ENCODE data around the gene CCDC177.

DNA sequence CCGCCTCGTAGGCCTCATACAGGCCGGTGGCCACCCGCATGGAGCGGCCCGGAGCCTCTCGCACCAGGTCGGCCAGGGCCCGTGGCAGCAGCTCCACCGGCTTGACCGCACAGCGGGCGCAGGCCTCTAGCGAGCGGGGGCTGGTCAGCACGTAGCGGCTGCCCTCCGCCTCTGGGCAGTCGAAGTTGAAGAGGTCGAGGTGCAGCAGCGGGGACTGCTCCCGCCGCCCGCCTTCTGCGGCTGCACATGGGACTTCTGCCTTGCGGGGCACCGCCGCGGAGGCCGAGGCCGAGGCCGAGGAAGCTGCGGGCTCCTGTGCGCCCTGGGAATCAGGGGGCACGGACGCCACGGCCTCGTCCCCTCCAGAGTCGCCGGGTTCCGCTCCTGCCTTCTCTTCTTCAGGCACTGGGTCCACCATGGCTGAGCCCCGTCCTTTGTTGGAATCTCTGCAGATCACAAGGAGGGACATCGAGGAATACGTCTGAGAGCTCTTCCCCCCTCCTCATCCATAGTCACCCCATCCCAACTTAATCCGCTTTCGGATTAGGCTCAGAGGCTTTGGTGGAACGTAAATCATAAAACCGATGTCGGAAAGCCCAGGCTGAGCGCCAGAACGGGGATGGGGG is 1.4 kb downstream of the CCDC177 start:
- TF ChIP-seq, protein P1, sequence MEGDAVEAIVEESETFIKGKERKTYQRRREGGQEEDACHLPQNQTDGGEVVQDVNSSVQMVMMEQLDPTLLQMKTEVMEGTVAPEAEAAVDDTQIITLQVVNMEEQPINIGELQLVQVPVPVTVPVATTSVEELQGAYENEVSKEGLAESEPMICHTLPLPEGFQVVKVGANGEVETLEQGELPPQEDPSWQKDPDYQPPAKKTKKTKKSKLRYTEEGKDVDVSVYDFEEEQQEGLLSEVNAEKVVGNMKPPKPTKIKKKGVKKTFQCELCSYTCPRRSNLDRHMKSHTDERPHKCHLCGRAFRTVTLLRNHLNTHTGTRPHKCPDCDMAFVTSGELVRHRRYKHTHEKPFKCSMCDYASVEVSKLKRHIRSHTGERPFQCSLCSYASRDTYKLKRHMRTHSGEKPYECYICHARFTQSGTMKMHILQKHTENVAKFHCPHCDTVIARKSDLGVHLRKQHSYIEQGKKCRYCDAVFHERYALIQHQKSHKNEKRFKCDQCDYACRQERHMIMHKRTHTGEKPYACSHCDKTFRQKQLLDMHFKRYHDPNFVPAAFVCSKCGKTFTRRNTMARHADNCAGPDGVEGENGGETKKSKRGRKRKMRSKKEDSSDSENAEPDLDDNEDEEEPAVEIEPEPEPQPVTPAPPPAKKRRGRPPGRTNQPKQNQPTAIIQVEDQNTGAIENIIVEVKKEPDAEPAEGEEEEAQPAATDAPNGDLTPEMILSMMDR (IDR thresholded peaks at IDR 0.05) = no peak
- TF ChIP-seq POLR2A (IDR thresholded peaks at IDR 0.05) = no peak

Measured in esophagus squamous epithelium (tissue), 4 donors.